MM.1S (cell line): ENCODE data around the gene OPRM1.

Experiments
- DNase-seq: peaks from one replicate; pipeline ENCODE4 v3.0.0-alpha.2; 2015
- H2AFZ ChIP-seq: fragments of 300-600 bp; sonication (generic); 2 replicates; pipeline ENCODE4 v1.6.0; 2016; ENCODE audit warnings: antibody characterized with exemption, low read length
- H3F3A ChIP-seq: fragments of 300-600 bp; sonication (generic); 2 replicates; pipeline ENCODE4 v1.6.1; 2016; ENCODE audit warnings: mild to moderate bottlenecking, antibody characterized with exemption, low read length, moderate library complexity, mixed read lengths; ENCODE audit not compliant: insufficient read depth
- H3K27ac ChIP-seq: fragments of 300-600 bp; sonication (generic); 2 replicates; pipeline ENCODE4 v1.5.1; 2016; ENCODE audit warnings: mild to moderate bottlenecking, low read length
- H3K27me3 ChIP-seq: fragments of 300-600 bp; sonication (generic); replicated peaks from 2 replicates; pipeline ENCODE4 v1.6.0; 2016; ENCODE audit warnings: low read length; ENCODE audit not compliant: insufficient read depth
- H3K36me3 ChIP-seq: fragments of 300-600 bp; sonication (generic); replicated peaks from 2 replicates; pipeline ENCODE4 v1.6.1; 2016; ENCODE audit warnings: mild to moderate bottlenecking, low read length, mixed read lengths; ENCODE audit not compliant: insufficient read depth
- H3K4me1 ChIP-seq: fragments of 300-600 bp; sonication (generic); 2 replicates; pipeline ENCODE4 v1.6.1; 2016; ENCODE audit warnings: low read length, mixed read lengths
- H3K4me2 ChIP-seq: fragments of 300-600 bp; sonication (generic); 2 replicates; pipeline ENCODE4 v1.6.0; 2016; ENCODE audit warnings: low read depth, low read length
- H3K4me3 ChIP-seq: fragments of 300-600 bp; sonication (generic); 2 replicates; pipeline ENCODE4 v1.5.1; 2016; ENCODE audit warnings: low read length, mixed read lengths
- H3K79me2 ChIP-seq: fragments of 300-600 bp; sonication (generic); 2 replicates; pipeline ENCODE4 v1.6.1; 2016; ENCODE audit warnings: mixed run types, low read length, mixed read lengths
- H3K9ac ChIP-seq: fragments of 300-600 bp; sonication (generic); 2 replicates; pipeline ENCODE4 v1.6.1; 2016; ENCODE audit warnings: low read length, mixed read lengths
- H3K9me2 ChIP-seq: fragments of 300-600 bp; sonication (generic); replicated peaks from 2 replicates; pipeline ENCODE4 v1.6.1; 2016; ENCODE audit warnings: mild to moderate bottlenecking, low read length, mixed read lengths; ENCODE audit not compliant: insufficient read depth
- H3K9me3 ChIP-seq: fragments of 300-600 bp; sonication (generic); replicated peaks from 2 replicates; pipeline ENCODE4 v1.6.1; 2016; ENCODE audit warnings: mild to moderate bottlenecking, low read length, mixed read lengths; ENCODE audit not compliant: insufficient read depth
- H4K20me1 ChIP-seq: fragments of 300-600 bp; sonication (generic); 2 replicates; pipeline ENCODE4 v1.6.1; 2016; ENCODE audit warnings: mild to moderate bottlenecking, low read length, moderate library complexity, mixed read lengths; ENCODE audit not compliant: insufficient read depth
- EZH2 ChIP-seq: fragments of 300-600 bp; sonication (generic); optimal IDR thresholded peaks from 2 replicates; pipeline ENCODE3; 2017; ENCODE audit warnings: low read depth, mild to moderate bottlenecking, antibody characterized with exemption, low read length, mixed read lengths
- EZH2phosphoT487 ChIP-seq: fragments of 300-600 bp; sonication (generic); IDR thresholded peaks from 2 replicates; pipeline ENCODE4 v1.6.1; 2018; ENCODE audit warnings: antibody characterized with exemption, low read length
- TF ChIP-seq, protein P1 (sequence below): fragments of 300-600 bp; sonication (generic); IDR thresholded peaks from 2 replicates; pipeline ENCODE4 v1.5.1; 2016; ENCODE audit warnings: antibody characterized with exemption, low read length, mixed read lengths

The OPRM1 gene

DNA sequence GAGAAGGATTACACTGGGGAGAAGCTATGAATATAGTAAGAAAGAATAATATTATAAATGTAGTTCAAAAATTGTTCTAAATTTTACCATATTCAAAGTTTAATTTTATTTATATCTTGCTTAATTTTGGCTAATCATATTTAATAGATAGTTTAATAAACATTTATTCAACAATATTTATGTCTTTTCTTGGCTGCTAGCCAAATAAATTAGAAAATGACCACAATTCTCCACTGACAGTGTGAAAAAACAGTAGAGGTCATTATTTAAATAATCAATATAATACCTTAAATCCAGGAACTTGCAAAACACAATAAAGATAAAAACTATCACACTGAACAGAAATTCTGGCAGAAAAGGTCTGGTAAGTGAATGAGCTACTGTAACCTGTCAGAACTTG lies 171.6 kb downstream of the OPRM1 start:
- Histone ChIP-seq H3K9ac (no peak overlapping the region), H3K4me1 (no peaks in the 10 kb centered on the region), H3K36me3 (no peaks in the 10 kb centered on the region), H3K4me2 (no peak overlapping the region), H3K27ac (no peak overlapping the region), H3F3A (no peaks in the 10 kb centered on the region), H2AFZ (no peak overlapping the region), H3K79me2 (no peaks in the 10 kb centered on the region), H3K9me3 (no peaks in the 10 kb centered on the region), H3K27me3 (no peaks in the 10 kb centered on the region), H3K9me2 (no peaks in the 10 kb centered on the region), H3K4me3 (no peak overlapping the region), H4K20me1 (no peaks in the 10 kb centered on the region)
- TF ChIP-seq, protein P1, sequence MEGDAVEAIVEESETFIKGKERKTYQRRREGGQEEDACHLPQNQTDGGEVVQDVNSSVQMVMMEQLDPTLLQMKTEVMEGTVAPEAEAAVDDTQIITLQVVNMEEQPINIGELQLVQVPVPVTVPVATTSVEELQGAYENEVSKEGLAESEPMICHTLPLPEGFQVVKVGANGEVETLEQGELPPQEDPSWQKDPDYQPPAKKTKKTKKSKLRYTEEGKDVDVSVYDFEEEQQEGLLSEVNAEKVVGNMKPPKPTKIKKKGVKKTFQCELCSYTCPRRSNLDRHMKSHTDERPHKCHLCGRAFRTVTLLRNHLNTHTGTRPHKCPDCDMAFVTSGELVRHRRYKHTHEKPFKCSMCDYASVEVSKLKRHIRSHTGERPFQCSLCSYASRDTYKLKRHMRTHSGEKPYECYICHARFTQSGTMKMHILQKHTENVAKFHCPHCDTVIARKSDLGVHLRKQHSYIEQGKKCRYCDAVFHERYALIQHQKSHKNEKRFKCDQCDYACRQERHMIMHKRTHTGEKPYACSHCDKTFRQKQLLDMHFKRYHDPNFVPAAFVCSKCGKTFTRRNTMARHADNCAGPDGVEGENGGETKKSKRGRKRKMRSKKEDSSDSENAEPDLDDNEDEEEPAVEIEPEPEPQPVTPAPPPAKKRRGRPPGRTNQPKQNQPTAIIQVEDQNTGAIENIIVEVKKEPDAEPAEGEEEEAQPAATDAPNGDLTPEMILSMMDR: no peak
- TF ChIP-seq EZH2phosphoT487: no peak
- TF ChIP-seq EZH2: no peak
- no peak for DNase-seq

DNA sequence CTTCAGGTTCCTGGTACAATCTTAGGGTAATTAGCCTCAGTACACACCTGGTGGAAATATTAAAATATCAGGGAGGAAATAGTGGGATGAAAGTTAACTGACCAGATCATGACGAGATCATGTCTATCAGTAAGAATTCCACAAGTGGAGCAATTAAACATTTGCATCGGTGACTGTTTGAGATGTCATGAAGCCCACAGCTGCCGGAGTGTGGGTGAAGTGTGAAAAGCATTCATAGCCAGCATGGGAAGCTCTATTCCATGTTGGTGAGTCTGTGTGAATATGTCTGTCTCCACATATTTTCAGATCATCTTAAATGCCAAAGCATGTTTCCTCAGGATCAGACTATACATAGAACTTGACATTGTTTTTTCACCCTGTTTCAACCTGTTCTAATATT lies 174.7 kb downstream of the OPRM1 start:
- Histone ChIP-seq H3K4me1 (no peaks in the 10 kb centered on the region), H4K20me1 (no peaks in the 10 kb centered on the region), H3K36me3 (no peaks in the 10 kb centered on the region), H2AFZ (no peak overlapping the region), H3K9me3 (no peaks in the 10 kb centered on the region), H3K9ac (no peak overlapping the region), H3K4me3 (no peak overlapping the region), H3K27me3 (no peaks in the 10 kb centered on the region), H3F3A (no peaks in the 10 kb centered on the region), H3K27ac (no peak overlapping the region), H3K4me2 (no peak overlapping the region), H3K79me2 (no peaks in the 10 kb centered on the region), H3K9me2 (no peaks in the 10 kb centered on the region)
- TF ChIP-seq, protein P1: no peak
- TF ChIP-seq EZH2: no peak
- no peak for DNase-seq

DNA sequence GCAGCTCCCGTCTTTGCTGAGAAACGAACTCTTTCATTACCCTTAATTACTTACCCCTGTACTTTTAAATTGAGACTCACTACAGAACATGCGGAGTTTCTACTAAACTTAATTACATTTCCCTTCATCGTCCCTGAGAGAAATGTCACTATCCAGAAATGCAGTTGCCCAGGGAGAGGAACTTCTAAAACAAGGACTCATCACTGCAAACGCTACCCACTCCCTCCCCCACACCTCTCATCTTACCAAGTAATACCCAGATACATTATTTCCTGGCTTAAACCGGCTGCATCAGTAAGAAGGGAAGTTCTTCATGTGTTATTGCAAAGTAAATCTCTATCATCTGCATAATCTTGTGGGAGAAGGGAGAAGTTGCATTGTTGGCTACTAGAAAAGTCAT lies 179.3 kb downstream of the OPRM1 start:
- no peak overlapping the region for H3K27ac ChIP-seq
- H3K9me2 ChIP-seq: no peaks in the 10 kb centered on the region
- no peaks in the 10 kb centered on the region for H3K79me2 ChIP-seq
- H3K4me1 ChIP-seq: no peaks in the 10 kb centered on the region
- no peak overlapping the region for H2AFZ ChIP-seq
- no peak overlapping the region for H3K9ac ChIP-seq
- no peaks in the 10 kb centered on the region for H3K36me3 ChIP-seq
- H3K4me2 ChIP-seq: no peak overlapping the region
- DNase-seq: no peak
- H4K20me1 ChIP-seq: no peaks in the 10 kb centered on the region
- no peaks in the 10 kb centered on the region for H3F3A ChIP-seq
- TF ChIP-seq EZH2: no peak
- no peak overlapping the region for H3K4me3 ChIP-seq
- H3K9me3 ChIP-seq: no peaks in the 10 kb centered on the region
- H3K27me3 ChIP-seq: no peaks in the 10 kb centered on the region

DNA sequence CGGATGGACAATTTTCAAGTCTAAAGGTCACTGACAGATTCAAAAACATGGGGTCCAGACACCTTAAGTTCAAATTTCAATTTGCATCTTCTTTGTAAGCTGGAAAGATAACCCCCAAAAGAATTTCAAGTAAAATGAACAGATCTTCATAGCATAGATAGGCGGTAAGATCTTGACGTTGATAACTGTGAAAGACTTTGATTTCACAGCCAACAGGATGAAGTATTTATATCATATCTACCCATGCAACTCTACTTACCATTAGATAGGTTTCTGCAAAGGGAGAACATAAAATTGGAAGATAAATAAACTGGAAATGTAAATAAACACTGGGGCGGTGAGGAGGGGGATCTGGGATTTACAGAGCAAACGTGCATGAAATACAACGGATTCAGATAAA lies 179.7 kb downstream of the OPRM1 start:
- Histone ChIP-seq H3K36me3 (no peaks in the 10 kb centered on the region), H3K27ac (no peak overlapping the region), H3F3A (no peaks in the 10 kb centered on the region), H3K27me3 (no peaks in the 10 kb centered on the region), H3K4me2 (no peak overlapping the region), H3K4me1 (no peaks in the 10 kb centered on the region), H3K9ac (no peak overlapping the region), H3K9me3 (no peaks in the 10 kb centered on the region), H3K4me3 (no peak overlapping the region), H4K20me1 (no peaks in the 10 kb centered on the region), H2AFZ (no peak overlapping the region), H3K79me2 (no peaks in the 10 kb centered on the region), H3K9me2 (no peaks in the 10 kb centered on the region)
- TF ChIP-seq, protein P1: no peak
- no peak for TF ChIP-seq EZH2phosphoT487
- TF ChIP-seq EZH2: no peak
- DNase-seq: no peak
